Hindlimb muscle (tissue), 1 donor: Measurements from ENCODE around the gene CFAP46. TPM values are rescaled to one million over a fixed set of nuclear protein-coding genes. Genes with fewer than 3 reads are reported as not detected.
"Not testable (repeated sequence)": the region's sequence is repeated elsewhere in the genome, so short reads cannot be mapped to it uniquely, and the experiment has no call there.

ENCODE experiments used
- DNase-seq: peaks from one replicate; pipeline ENCODE4 v3.0.0-alpha.2; 2013
- polyA plus RNA-seq: library from polyadenylated mRNA; unstranded; fragments of 120-200 nt; gene quantifications from one replicate; pipeline ENCODE4 v1.2.1, GENCODE V29; 2013; ENCODE audit not compliant: insufficient read length

The CFAP46 gene
- polyA plus RNA-seq, 1 donor, result 0.12 TPM

DNA sequence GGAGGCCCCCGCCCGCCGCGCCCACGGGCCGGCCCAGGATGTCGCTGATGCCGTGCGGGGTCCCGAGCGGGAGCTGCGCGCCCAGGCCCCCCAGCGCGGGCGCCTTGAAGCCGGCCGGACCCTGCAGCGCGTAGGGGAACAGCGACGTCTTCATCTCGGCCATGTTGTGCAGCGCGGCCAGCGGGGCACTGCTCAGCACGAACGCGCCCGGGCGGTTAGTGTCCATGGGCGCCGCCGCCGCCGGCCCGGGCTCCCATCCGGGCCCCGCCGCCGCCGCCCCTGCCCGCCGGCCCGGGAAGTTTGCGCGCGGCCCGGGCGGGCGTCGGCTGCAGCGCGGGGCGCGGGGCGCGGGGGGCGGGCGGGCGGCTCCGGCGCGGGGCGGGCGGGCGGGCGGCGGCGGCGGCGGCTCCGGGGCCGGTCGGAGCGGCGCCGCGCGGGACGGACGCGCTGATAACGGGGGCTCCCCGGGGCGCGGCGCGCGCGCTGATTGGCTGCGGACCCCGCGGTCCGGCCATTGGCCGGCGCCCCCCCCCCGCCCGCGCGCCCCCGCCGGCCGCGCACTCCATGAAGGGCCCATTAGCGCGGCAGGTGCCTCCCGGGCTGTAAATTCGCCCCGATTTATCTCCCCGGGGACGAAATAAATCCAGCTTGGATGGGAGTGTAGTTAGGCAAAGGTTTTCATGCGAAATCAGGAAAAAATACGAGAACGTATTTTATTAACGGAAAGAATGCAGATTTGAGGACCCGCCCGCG lies 156.5 kb downstream of the CFAP46 start, which contains the start of gene NKX6-2:
NKX6-2 (minus strand) TSS at position 425 of the 753 bp plus-strand sequence; CDS start at position 226, 199 bp downstream.
- DNase-seq, result no peak

- no peak for DNase-seq
These were observed 157.3 kb downstream of the CFAP46 start for GRCh38 chr10:132784866-132785722.

GRCh38 chr10:132783940-132784865 lies 158.2 kb downstream of the CFAP46 start:
- no peak for DNase-seq

GRCh38 chr10:132783165-132783939 lies 159.0 kb downstream of the CFAP46 start:
- no peak for DNase-seq

GRCh38 chr10:132781556-132781955 lies 160.8 kb downstream of the CFAP46 start:
- no peak for DNase-seq

- DNase-seq, result no peak
These were observed 162.0 kb downstream of the CFAP46 start for GRCh38 chr10:132780356-132780755.

DNA sequence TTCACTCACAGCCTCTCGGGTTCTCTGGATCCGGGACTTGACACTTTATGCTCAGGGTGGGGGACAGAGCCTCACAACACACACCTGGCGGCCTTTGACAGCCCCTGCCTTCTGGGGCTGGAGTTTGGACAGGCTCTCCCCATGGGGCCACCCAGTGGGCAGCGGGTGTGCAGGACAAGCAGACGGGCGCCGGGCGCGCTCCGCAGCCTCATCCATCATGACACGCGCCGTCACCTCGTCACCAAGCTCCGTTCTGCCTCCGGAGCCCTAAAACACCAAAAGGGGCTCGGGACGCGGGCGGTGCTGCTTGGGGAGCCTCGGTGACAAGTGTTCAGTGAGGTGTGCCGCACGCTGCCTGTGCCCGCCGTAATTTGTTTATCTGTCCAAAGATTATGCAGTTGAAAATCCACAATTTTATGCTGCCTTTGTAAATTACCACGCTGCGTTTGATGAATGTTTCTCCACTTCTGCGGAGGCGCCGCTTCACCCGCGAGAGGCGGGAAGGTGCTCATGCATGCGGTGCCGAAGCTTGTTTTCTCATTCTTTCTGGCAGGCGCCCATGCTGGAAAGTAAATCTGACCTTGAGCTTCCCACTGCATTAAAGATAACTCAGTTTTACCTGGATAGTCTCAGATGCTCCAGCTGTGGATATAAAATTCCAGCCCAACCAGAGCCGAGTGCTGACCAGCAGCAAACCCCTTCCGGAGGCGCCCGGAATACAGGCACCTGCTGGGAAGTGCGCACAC lies 162.6 kb downstream of the CFAP46 start:
- DNase-seq, result no peak

DNA sequence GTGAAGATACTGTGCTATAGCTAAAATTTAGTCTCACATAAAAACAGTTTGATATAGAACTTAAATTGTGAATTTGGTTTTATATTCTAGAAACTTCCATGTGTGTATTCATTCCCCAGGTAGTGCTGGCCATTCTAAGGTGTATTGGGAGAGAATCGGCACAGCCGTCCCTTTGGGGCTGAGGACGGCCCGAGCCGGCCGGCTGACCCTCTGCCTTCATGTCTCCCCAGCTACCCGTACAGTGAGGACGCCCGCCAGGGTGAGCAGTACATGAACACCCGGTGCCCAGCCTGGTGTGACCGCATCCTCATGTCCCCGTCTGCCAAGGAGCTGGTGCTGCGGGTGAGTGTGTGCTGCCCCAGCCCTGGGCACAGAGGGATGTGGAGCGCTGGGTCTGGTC lies 164.9 kb downstream of the CFAP46 start:
- DNase-seq, result no peak

GRCh38 chr10:132776821-132777220 lies 165.5 kb downstream of the CFAP46 start:
- DNase-seq, result no peak

GRCh38 chr10:132776186-132776585 lies 166.2 kb downstream of the CFAP46 start:
- DNase-seq, result no peak

DNA sequence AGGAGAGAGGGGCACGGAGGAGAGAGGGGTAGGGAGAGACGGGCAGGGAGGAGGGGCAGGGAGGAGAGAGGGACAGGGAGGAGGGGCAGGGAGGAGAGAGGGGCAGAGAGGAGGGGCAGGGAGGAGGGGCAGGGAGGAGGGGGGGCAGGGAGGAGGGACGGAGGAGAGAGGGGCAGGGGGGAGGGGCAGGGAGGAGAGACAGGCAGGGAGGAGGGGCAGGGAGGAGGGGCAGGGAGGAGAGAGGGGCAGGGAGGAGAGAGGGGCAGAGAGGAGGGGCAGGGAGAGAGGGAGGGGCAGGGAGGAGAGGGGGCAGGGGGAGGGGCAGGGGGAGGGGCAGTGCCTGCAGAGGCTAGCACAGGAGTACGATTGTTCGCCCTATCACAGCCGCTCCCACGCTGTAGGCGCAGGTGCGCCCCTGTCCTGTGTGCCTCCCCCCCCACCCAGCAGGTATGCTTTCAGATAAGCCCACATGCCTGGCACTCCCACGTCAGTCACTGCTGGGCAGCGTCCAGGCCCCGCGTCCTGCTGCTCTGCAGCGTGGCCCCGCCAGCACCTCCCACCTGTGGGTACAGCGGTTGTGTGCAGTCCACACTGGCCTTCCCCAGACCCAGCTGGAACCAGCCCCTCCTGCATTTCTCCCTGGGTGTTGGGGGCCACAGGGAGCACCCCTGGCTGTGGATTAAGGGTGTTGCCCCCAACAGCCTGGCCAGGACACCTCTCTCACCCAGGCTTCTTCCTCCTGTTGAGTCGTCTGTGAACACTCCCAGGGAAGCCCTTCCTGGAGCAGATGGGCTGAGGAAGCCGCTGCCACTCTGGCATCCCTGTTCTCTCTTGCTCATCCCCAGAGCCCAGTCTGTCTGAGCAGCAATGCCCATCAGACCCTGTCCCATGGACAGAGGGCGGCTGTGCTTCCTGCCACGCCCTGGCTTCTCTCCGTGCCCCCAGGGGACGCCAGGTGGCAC lies 167.2 kb downstream of the CFAP46 start:
- no peak for DNase-seq

DNA sequence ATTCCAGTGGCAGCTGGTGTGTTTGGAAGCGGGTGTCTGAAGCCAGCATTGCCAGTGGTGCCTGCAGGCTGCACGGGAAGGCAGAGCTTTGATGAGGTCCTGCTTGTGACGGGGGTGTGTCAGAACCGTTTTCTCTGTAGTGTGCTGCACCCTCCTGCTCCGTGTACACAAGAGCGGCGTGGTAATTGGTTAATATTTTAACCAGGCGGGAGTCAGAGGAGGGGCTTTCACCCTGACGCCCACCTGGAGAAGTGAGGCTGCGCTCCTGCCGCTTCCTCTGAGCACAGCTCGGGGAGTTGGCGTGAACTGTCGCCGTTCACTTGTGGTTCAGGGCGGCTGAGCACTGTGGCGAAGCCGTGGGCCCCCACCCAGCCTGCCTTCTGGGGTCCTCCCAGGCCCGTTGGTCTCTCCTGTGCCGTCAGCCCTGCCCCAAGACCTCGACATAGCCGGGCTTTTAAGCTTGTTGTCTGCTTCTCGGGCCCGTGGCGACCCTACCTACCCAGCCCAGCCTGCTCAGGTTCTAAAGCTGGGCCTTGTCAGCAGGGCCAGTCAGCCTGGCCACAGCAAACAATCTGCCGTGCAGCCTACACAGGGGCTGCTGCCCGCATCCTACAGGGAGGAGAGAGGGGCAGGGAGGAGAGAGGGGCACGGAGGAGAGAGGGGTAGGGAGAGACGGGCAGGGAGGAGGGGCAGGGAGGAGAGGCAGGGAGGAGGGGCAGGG lies 168.0 kb downstream of the CFAP46 start:
- DNase-seq, result no peak

GRCh38 chr10:132772816-132773215 lies 169.6 kb downstream of the CFAP46 start:
- not testable (repeated sequence) for DNase-seq

DNA sequence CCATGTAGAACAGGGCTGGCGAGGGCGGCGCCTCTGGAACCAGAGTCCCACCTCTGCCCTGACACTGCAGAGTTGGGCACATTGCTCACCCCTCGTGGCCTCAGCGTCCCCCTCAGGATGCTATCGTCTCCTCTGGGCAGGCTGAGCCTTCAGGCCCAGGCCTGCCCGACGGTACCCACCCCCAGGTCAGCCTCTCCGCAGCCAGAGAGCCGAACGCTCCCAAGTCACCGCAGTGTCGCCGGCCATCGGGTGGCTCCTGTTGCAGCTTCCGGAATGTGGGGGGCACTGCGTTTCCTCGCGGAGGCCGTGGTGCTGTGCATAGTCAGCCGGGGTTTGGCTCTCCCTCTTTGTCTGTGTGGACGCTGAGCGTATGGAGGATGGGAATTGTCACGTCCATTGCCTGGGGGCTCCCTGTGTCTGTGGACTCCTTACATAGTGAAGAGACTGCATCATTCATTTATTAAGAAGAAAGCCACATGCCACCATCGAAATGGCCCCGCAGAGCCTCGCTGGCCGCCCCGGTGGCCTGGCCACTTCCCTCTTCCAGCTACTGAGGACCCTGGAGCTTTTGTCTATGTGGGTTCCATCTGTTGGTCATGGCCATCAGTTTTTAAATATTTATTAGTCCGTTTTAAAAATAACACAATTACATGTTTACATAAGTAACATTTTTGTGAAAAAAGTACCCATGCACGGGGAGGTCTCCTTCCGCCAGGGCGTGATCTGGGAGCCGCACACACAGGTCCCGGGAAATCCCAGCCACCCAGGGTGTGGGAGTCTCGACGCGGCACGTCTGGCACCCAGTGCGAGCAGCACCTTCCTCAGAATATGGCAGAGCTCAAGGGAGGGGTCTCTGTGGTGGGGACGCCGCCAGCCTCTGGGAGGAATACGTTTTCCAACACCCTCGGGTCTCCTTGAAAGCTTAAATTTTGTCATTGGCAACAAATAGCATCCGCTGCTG lies 172.0 kb downstream of the CFAP46 start:
- DNase-seq, result no peak

DNA sequence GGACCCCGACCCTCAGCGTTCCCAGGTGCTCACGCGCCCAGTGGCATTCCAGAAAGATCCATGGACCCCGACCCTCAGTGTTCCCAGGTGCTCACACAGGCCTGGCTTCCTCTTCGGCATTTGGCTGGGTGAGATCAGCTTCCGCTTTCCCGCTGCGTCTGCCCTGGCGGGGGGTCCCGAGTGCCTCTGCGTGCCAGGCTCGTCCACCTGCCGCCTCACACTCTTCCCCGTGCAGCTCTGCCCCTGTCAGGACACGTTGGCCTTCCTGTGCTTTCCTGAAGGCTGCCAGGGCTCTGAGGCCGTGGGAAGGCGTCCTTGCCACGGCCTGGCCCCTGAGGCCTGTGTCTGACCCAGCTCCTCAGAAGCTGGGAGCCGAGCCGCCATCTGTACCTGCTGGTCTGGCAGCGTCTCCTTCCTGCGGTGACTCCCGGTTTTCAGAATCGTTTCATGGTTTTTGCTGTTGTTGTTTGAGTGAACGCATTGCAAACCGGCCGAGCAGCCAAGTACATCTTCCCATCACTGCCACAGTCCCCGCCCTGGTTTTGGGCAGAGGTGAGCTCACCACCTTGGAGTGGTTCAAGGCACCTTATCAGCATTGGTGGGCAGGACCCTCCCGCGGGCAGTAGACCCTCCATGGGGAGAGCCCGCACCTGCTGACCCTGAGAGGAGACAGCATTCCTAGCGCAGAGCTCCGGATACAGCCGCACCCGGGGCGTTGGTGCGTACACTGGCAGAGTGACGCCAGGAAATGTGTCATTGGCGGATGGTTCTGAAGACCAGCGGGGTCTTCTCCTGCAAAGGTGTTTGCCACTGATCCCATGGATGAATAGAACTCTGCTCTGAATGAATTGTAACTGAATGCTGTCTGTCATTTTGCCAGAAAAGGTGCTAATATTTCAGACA lies 173.8 kb downstream of the CFAP46 start:
- no peak for DNase-seq

DNA sequence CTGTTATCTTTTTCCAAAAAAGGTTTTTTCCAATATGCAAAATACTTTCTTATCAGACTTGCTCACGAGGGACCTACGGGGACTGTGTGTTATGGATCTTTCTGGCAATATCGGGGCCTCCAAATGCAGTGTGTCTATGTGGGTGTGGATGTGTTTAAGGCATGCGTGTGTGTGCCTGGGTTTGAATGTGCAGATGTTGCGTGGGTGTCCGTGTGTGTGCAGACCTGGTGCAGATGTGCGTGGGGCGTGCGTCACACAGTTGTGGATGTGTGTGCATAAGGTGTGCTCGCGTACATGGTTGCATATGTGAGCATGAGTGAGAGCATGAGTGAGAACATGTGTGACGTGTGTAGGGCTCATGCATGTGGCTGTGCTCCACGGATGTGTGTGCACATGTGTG lies 176.1 kb downstream of the CFAP46 start:
- no peak for DNase-seq

DNA sequence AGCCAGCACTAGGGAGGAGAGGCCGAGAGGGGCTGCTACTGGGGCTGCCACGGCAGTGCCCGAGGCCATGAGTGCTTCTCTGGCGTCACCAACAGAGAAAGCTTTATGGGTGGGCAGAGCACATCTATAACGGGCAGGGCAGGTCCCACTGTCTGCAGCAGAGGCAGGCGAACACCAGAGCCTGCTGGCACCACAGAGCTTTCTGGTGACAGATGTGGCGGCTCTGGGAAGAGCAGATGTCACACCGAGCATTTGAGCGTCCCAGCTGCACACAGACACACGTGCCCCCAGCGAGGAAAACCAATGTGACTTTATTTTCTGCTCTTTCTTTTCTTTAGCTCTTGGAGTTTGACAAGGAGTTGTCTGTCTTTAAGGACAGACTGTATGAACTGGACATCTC lies 176.9 kb downstream of the CFAP46 start:
- DNase-seq, result no peak
